Measurements from ENCODE around the gene ZGLP1. TPM values are rescaled to one million over a fixed set of nuclear protein-coding genes. Genes with fewer than 3 reads are reported as not detected.
A peak's percentile ranks its signal among the peaks of the same experiment; 100 is the strongest.

Gene ZGLP1
- total RNA-seq, 2 donors from 2014 or later, result 2.2 to 3.7 TPM

DNA sequence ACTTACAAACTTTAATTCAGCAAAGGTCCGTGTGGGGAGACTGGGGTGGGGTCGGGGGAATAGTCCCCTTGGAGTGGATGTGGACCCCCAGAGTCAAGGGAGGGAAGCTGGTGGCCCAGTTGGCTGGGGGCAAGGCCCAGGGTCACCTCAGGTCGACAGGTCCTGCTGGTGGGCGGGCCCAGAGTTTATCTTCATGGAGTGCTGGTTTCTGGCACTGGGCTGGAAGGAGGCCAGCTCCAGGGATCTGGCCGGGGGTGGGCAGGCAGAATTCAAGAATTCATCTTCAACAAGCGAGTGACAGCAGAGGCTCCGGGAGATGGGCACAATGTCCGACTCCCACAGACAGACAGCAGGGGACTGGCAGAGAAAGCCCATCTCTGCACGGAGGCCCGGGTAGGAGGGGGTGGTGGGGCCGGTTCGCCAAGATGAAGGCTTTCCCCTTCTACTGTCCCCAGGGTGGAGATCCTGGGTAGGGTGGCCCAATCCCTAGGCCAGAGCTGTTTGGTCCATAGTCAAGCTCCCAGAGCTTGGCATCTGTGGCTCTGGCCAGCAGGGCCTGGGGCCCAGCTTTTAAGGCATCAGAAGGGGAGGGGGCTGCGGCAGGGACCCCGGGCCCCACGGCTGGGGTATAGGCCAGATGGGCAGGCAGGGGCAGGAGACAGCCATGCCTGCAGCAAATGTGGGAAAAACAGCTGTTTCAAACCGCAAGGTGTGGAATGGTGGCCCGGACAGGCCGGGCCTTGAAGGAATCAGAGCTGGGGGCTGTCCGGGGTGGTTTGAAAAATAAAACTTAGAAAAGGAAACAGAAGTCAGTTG, 6.8 kb upstream of the ZGLP1 start:
- peak in 1 of 2 donors; percentile 13 for ATAC-seq
- no peak for DNase-seq (ENCODE audit: low spot score in 2 of 2)

GRCh38 chr19:10315335-10316214, 6.0 kb upstream of the ZGLP1 start, which contains the start of gene FDX2:
Gene FDX2, minus strand, starts transcription at chr19:10316015. Its CDS starts 19 bp downstream, at chr19:10315996.
- ATAC-seq (peak; percentile 87 to 92), DNase-seq (ENCODE audit: low spot score in 2 of 2) (peak; percentile 88 to 93)
- Mint-ChIP-seq H3K36me3 (peaks cover 11 to 24% of the 10 kb centered on the region in 2 donors), H3K27ac (peak within 1 kb of the TSS; percentile 65 to 93), H3K9me3 (no peaks in the 10 kb centered on the region)

More for the DNA sequence above, 6.8 kb upstream of the ZGLP1 start:
- peaks cover 11 to 24% of the 10 kb centered on the region in 2 donors for H3K36me3 Mint-ChIP-seq
- H3K27ac Mint-ChIP-seq, result peak overlapping the region; percentile 65 to 93
- no peaks in the 10 kb centered on the region for H3K9me3 Mint-ChIP-seq

- ATAC-seq, result no peak
- no peak for DNase-seq (ENCODE audit: low spot score in 2 of 2)
- Mint-ChIP-seq H3K9me3 (no peaks in the 10 kb centered on the region), H3K27ac (no peak overlapping the region), H3K36me3 (peaks cover 0 to 4% of the 10 kb centered on the region in 2 donors)
Measured at GRCh38 chr19:10306327-10306726, 3.3 kb downstream of the ZGLP1 start.

GRCh38 chr19:10305139-10305806, 4.3 kb downstream of the ZGLP1 start:
- ATAC-seq, result no peak
- H3K9me3 Mint-ChIP-seq, result no peaks in the 10 kb centered on the region
- no peak for DNase-seq (ENCODE audit: low spot score in 2 of 2)
- peaks cover 0 to 4% of the 10 kb centered on the region in 2 donors for H3K36me3 Mint-ChIP-seq
- peak overlapping the region in 1 of 2 donors; percentile 77 for H3K27ac Mint-ChIP-seq

DNA sequence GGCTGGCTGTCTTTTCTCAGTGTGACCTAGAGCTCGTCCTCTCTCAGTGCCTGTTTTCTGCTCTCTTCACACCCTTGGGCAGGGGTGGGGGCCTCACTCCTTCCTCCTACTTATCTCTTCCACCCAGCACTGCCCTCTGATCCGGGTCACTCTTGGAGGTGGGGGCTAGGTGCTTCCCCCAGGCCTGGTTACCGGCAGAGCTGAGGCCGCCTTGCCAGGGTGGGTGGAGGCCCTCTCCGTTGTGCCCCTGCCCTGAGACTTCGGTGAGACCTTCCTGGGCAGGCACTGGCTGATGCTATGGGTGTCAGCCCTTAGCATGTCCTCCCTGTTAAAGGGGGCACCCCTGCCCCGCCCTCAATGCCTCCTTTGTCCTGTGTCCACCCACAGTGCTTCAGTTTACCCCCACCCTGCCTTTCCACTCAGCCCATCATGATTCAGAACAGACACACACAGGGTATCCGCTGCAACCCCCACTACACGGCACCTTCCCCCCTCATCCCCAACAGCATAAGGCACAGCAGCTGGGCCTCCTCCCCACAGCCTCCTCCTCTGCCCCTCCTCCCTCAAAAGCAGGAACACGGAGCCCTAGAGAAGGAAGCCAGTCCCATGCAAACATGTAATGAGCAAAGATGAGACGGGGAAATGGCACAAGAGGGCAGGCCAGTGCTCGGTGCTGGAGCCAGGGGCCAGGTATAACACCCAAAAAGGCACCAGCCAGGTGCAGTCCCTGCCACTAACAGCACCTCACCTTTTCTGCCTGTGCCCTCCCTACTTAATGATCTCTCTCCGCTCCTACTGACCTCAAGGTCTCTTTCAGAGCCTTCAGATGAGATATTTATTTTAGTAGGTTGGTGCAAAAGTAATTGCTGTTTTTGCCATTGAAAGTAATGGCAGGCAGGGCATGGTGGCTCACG, 9.8 kb downstream of the ZGLP1 start:
- ATAC-seq (no peak), DNase-seq (ENCODE audit: low spot score in 2 of 2) (no peak)
- Mint-ChIP-seq H3K36me3 (peaks cover 4 to 6% of the 10 kb centered on the region in 2 donors), H3K9me3 (no peaks in the 10 kb centered on the region), H3K27ac (peak overlapping the region in 1 of 2 donors; percentile 9)

GRCh38 chr19:10295847-10296591, 13.6 kb downstream of the ZGLP1 start:
- ATAC-seq, result no peak
- Mint-ChIP-seq H3K36me3 (peaks cover 10 to 14% of the 10 kb centered on the region in 2 donors), H3K9me3 (no peaks in the 10 kb centered on the region), H3K27ac (no peak overlapping the region)
- DNase-seq (ENCODE audit: low spot score in 2 of 2), result no peak

DNA sequence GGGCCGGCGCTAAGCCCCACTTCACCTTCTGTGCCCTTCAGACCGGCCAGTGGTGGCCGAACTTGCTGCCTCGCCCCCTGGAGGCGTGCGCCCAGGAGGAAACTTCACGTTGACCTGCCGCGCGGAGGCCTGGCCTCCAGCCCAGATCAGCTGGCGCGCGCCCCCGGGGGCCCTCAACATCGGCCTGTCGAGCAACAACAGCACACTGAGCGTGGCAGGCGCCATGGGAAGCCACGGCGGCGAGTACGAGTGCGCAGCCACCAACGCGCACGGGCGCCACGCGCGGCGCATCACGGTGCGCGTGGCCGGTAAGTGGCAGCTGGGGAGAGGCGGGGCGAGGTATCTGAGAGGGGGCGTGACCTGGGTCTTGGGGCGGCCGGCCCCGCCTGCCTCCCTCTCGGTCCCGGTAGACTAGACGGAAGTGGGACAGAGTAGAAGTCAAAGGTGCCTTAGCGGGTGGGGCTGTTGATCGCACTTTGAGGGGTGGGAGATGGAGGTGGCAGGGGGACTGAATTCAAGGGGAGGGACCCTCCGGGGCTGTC, 14.2 kb downstream of the ZGLP1 start:
- no peak overlapping the region for H3K27ac Mint-ChIP-seq

DNA sequence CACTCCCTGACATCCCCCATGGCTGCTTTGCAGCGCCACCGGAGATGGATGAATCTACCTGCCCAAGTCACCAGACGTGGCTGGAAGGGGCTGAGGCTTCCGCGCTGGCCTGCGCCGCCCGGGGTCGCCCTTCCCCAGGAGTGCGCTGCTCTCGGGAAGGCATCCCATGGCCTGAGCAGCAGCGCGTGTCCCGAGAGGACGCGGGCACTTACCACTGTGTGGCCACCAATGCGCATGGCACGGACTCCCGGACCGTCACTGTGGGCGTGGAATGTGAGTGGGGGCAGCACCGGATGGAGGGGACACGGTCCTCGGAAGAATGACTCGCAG, 15.3 kb downstream of the ZGLP1 start:
- Mint-ChIP-seq H3K9me3 (no peaks in the 10 kb centered on the region), H3K27ac (no peak overlapping the region), H3K36me3 (peaks cover 10 to 14% of the 10 kb centered on the region in 2 donors)
- DNase-seq (ENCODE audit: low spot score in 2 of 2) (no peak), ATAC-seq (no peak)

More for the DNA sequence above, 14.2 kb downstream of the ZGLP1 start:
- H3K36me3 Mint-ChIP-seq, result peaks cover 10 to 14% of the 10 kb centered on the region in 2 donors
- DNase-seq (ENCODE audit: low spot score in 2 of 2), result peak in 1 of 2 donors; percentile 59
- ATAC-seq, result peak; percentile 52 to 62
- H3K9me3 Mint-ChIP-seq, result no peaks in the 10 kb centered on the region

GRCh38 chr19:10293637-10294367, 15.8 kb downstream of the ZGLP1 start:
- DNase-seq (ENCODE audit: low spot score in 2 of 2) (no peak), ATAC-seq (no peak)
- Mint-ChIP-seq H3K9me3 (no peaks in the 10 kb centered on the region), H3K27ac (no peak overlapping the region), H3K36me3 (peaks cover 10 to 14% of the 10 kb centered on the region in 2 donors)

- Mint-ChIP-seq H3K9me3 (no peaks in the 10 kb centered on the region), H3K27ac (peak overlapping the region in 1 of 2 donors; percentile 75), H3K36me3 (peaks cover 10 to 14% of the 10 kb centered on the region in 2 donors)
- ATAC-seq (no peak), DNase-seq (ENCODE audit: low spot score in 2 of 2) (no peak)
Measured at GRCh38 chr19:10292789-10293636, 16.6 kb downstream of the ZGLP1 start.

- Mint-ChIP-seq H3K36me3 (peaks cover 14% of the 10 kb centered on the region in 2 donors), H3K9me3 (no peaks in the 10 kb centered on the region), H3K27ac (peak overlapping the region in 1 of 2 donors; percentile 38)
- DNase-seq (ENCODE audit: low spot score in 2 of 2) (peak in 1 of 2 donors; percentile 84), ATAC-seq (peak; percentile 40 to 65)
Measured at GRCh38 chr19:10292206-10292788, 17.3 kb downstream of the ZGLP1 start.

DNA sequence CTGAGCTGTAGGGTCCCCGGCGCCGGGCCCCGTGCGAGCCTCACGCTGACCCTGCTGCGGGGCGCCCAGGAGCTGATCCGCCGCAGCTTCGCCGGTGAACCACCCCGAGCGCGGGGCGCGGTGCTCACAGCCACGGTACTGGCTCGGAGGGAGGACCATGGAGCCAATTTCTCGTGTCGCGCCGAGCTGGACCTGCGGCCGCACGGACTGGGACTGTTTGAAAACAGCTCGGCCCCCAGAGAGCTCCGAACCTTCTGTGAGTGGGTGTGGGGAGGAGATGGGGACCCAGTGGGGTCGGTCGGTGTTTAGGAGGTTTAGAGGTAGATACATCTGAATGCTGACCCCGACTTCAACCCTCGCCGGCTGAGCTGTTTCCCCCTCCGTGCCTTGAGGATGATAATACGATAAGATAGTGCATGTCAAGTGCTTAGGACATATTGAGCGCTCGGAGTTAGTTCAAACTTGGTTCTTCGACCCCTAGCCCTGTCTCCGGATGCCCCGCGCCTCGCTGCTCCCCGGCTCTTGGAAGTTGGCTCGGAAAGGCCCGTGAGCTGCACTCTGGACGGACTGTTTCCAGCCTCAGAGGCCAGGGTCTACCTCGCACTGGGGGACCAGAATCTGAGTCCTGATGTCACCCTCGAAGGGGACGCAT, 17.9 kb downstream of the ZGLP1 start:
- DNase-seq (ENCODE audit: low spot score in 2 of 2), result no peak
- Mint-ChIP-seq H3K27ac (peak overlapping the region in 1 of 2 donors; percentile 38), H3K36me3 (peaks cover 14% of the 10 kb centered on the region in 2 donors), H3K9me3 (no peaks in the 10 kb centered on the region)
- peak in 1 of 2 donors; percentile 1 for ATAC-seq

Data from activated naive CD4-positive, alpha-beta T cell treated with anti-CD3 and anti-CD28 coated beads, Interleukin-2, amount 50 U/mL, for 72 hours (primary cell).